ENCODE measurements around the gene GCLM.

The GCLM gene

GRCh38 chr1:93909146-93910050, at the start of gene GCLM:
TSS of gene GCLM (minus strand) at chr1:93909430. CDS start at chr1:93909163, 267 bp downstream.
- no peaks in the 10 kb centered on the region for H4K20me1 ChIP-seq (ENCODE audit: low read depth, low read length)
- H3K4me3 ChIP-seq (ENCODE audit: insufficient read depth, low read length, poor library complexity, severe bottlenecking), result peak within 1 kb of the TSS; percentile 65
- H3K9me3 ChIP-seq (ENCODE audit: insufficient read depth, low read length), result no peaks in the 10 kb centered on the region
- no peaks in the 10 kb centered on the region for H3K27me3 ChIP-seq (ENCODE audit: low read length)
- peak within 1 kb of the TSS; percentile 60 for H3K27ac ChIP-seq (ENCODE audit: low read depth, low read length)
- no peaks in the 10 kb centered on the region for H3K36me3 ChIP-seq (ENCODE audit: low read length)
- peak; percentile 81 for TF ChIP-seq CTCF (IDR thresholded peaks at IDR 0.05; ENCODE audit: insufficient read depth, low read length, poor library complexity, severe bottlenecking)
- no peak for TF ChIP-seq EZH2phosphoT487 (conservative IDR thresholded peaks at IDR 0.05; ENCODE audit: low read length)
- H3K4me2 ChIP-seq (ENCODE audit: low read depth, low read length, poor library complexity, severe bottlenecking), result peak within 1 kb of the TSS; percentile 66
- peak within 1 kb of the TSS; percentile 83 for H3K9ac ChIP-seq (ENCODE audit: low read length)
- H3F3A ChIP-seq (ENCODE audit: insufficient read depth), result peaks cover 16% of the 10 kb centered on the region; the same call in 1 of the 2 replicates
- H3K9me2 ChIP-seq (replicated peaks; ENCODE audit: insufficient read depth, low read length), result no peaks in the 10 kb centered on the region
- peak within 1 kb of the TSS; percentile 89 for H2AFZ ChIP-seq (ENCODE audit: low read depth, low read length, severe bottlenecking)
- H3K79me2 ChIP-seq (ENCODE audit: insufficient read depth, low read length), result peaks cover 41% of the 10 kb centered on the region

GRCh38 chr1:93958726-93959100, 49.5 kb upstream of the GCLM start:
- no peaks in the 10 kb centered on the region for H3K9me2 ChIP-seq (replicated peaks; ENCODE audit: insufficient read depth, low read length)
- no peaks in the 10 kb centered on the region for H3F3A ChIP-seq (ENCODE audit: insufficient read depth)
- no peaks in the 10 kb centered on the region for H3K79me2 ChIP-seq (ENCODE audit: insufficient read depth, low read length)
- no peaks in the 10 kb centered on the region for H3K9me3 ChIP-seq (ENCODE audit: insufficient read depth, low read length)
- H4K20me1 ChIP-seq (ENCODE audit: low read depth, low read length), result no peaks in the 10 kb centered on the region
- H3K27me3 ChIP-seq (ENCODE audit: low read length), result no peaks in the 10 kb centered on the region
- H3K4me3 ChIP-seq (ENCODE audit: insufficient read depth, low read length, poor library complexity, severe bottlenecking), result no peak overlapping the region
- H3K36me3 ChIP-seq (ENCODE audit: low read length), result no peaks in the 10 kb centered on the region
- no peak overlapping the region for H3K9ac ChIP-seq (ENCODE audit: low read length)
- no peak for TF ChIP-seq EZH2phosphoT487 (conservative IDR thresholded peaks at IDR 0.05; ENCODE audit: low read length)
- H2AFZ ChIP-seq (ENCODE audit: low read depth, low read length, severe bottlenecking), result no peak overlapping the region
- no peak overlapping the region for H3K4me2 ChIP-seq (ENCODE audit: low read depth, low read length, poor library complexity, severe bottlenecking)
- no peak overlapping the region for H3K27ac ChIP-seq (ENCODE audit: low read depth, low read length)

GRCh38 chr1:93958032-93958725, 48.9 kb upstream of the GCLM start:
- no peaks in the 10 kb centered on the region for H4K20me1 ChIP-seq (ENCODE audit: low read depth, low read length)
- H3K27me3 ChIP-seq (ENCODE audit: low read length), result no peaks in the 10 kb centered on the region
- H3K4me3 ChIP-seq (ENCODE audit: insufficient read depth, low read length, poor library complexity, severe bottlenecking), result no peak overlapping the region
- no peak overlapping the region for H3K9ac ChIP-seq (ENCODE audit: low read length)
- TF ChIP-seq EZH2phosphoT487 (conservative IDR thresholded peaks at IDR 0.05; ENCODE audit: low read length), result no peak
- TF ChIP-seq CTCF (IDR thresholded peaks at IDR 0.05; ENCODE audit: insufficient read depth, low read length, poor library complexity, severe bottlenecking), result no peak
- no peaks in the 10 kb centered on the region for H3K9me3 ChIP-seq (ENCODE audit: insufficient read depth, low read length)
- H3K9me2 ChIP-seq (replicated peaks; ENCODE audit: insufficient read depth, low read length), result no peaks in the 10 kb centered on the region
- H3K4me2 ChIP-seq (ENCODE audit: low read depth, low read length, poor library complexity, severe bottlenecking), result no peak overlapping the region
- H3K36me3 ChIP-seq (ENCODE audit: low read length), result no peaks in the 10 kb centered on the region
- H3K27ac ChIP-seq (ENCODE audit: low read depth, low read length), result no peak overlapping the region
- H3K79me2 ChIP-seq (ENCODE audit: insufficient read depth, low read length), result no peaks in the 10 kb centered on the region
- no peak overlapping the region for H2AFZ ChIP-seq (ENCODE audit: low read depth, low read length, severe bottlenecking)
- H3F3A ChIP-seq (ENCODE audit: insufficient read depth), result no peaks in the 10 kb centered on the region

All from SU-DHL-6 (cell line).